Esophagus (tissue), 2 donors: ENCODE measurements around the gene CDCA5. TPM values are rescaled to one million over a fixed set of nuclear protein-coding genes. Genes with fewer than 3 reads are reported as not detected.

Experiments
- H3K27ac ChIP-seq, 2 donors: one replicate each; pipeline ENCODE4 v1.5.1; 2013; ENCODE audit warnings: low read depth in 2 of 2, mild to moderate bottlenecking in 2 of 2, inconsistent platforms in 1 of 2, low read length in 1 of 2, moderate library complexity in 1 of 2
- H3K27me3 ChIP-seq, 2 donors: one replicate each; pipeline ENCODE4 v1.6.1; 2013; ENCODE audit warnings: low read length in 2 of 2, control low read depth in 1 of 2, mild to moderate bottlenecking in 1 of 2; ENCODE audit not compliant: insufficient read depth in 2 of 2, control insufficient read depth in 1 of 2
- H3K36me3 ChIP-seq, 2 donors: one replicate each; pipeline ENCODE4 v1.6.1; 2013; ENCODE audit warnings: low read length in 1 of 2; ENCODE audit not compliant: control insufficient read depth in 2 of 2, insufficient read depth in 2 of 2
- H3K4me1 ChIP-seq, 2 donors: one replicate each; pipeline ENCODE4 v1.6.1; 2013; ENCODE audit warnings: low read length in 1 of 2; ENCODE audit not compliant: control insufficient read depth in 2 of 2, insufficient read depth in 2 of 2
- H3K4me3 ChIP-seq, 2 donors: one replicate each; pipeline ENCODE4 v1.5.1; 2013; ENCODE audit warnings: low read length in 2 of 2, mild to moderate bottlenecking in 2 of 2, low read depth in 1 of 2, moderate library complexity in 1 of 2
- H3K9me3 ChIP-seq, 2 donors: one replicate each; pipeline ENCODE4 v1.6.1; 2013; ENCODE audit warnings: mild to moderate bottlenecking in 2 of 2, low read depth in 1 of 2, low read length in 1 of 2, moderate library complexity in 1 of 2; ENCODE audit not compliant: control insufficient read depth in 2 of 2, insufficient read depth in 1 of 2
- WGBS, 2 donors: extraction: QIAGEN DNeasy Blood & Tissue Kit; methylation state at CpG; one replicate each; pipeline ENCODE4 v1.1.7; 2013; 5-methylcytosine and 5-hydroxymethylcytosine counted together
- polyA plus RNA-seq, 2 donors: library from polyadenylated mRNA; stranded (reverse); fragments of 200-250 nt; gene quantifications; one replicate each; pipeline ENCODE4 v1.2.3, GENCODE V29; 2013
- donor health status: healthy with polysubstance abuse.
- donor health status: Bipolar disorder and iron deficiency.

Gene CDCA5
- polyA plus RNA-seq, 2 donors: 4.3 to 8.8 TPM

DNA sequence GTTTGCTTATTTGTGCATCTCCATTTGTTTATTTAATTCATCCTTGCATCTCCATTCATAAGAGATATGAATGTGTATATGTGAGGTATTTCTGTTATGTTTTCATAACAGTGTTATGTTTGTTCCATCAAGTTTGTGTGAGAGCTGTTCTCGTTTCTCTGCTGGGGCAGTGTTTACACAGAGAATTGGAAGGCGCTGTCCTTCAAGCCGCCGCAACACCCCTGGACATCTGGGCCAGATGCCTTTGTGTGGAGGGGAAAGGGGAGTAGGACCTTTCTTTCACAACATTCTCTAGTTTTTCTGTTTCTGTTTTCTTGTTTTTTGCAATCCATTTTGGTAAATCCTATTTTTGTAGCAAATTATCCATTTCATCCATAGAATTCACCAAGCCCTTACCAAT lies 20.8 kb upstream of the CDCA5 start:
- no peaks in the 10 kb centered on the region for H3K9me3 ChIP-seq
- H3K27ac ChIP-seq: no peak overlapping the region
- H3K4me3 ChIP-seq: no peak overlapping the region
- H3K27me3 ChIP-seq: no peaks in the 10 kb centered on the region
- H3K36me3 ChIP-seq: peaks cover 0 to 26% of the 10 kb centered on the region in 2 donors
- peaks cover 2 to 9% of the 10 kb centered on the region in 2 donors for H3K4me1 ChIP-seq
- WGBS, 2 donors: 72 to 76% methylated on average over 4 of the region's 4 CpGs

DNA sequence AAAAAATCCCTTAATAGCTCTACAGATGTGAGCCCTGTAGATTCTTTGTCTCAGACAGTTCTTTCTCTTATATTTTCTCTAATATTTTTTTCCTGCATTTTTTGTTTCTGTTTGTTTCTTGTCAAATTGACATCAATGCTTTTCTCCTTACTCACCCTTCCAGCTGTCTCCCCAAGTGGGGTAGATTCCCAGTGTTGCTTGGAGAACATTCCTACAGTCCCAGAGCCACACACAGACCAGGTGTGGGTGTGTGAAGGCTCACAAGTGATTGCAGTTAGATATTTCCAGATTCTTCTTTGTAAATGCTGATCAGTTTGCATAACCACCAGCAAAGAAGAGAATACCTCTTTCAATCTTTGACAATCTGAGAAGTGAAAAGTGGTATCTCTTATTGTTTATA lies 19.6 kb upstream of the CDCA5 start:
- Histone ChIP-seq H3K4me1 (no peaks in the 10 kb centered on the region), H3K4me3 (no peak overlapping the region), H3K27me3 (no peaks in the 10 kb centered on the region), H3K36me3 (peaks cover 0 to 16% of the 10 kb centered on the region in 2 donors), H3K9me3 (no peaks in the 10 kb centered on the region), H3K27ac (no peak overlapping the region)

DNA sequence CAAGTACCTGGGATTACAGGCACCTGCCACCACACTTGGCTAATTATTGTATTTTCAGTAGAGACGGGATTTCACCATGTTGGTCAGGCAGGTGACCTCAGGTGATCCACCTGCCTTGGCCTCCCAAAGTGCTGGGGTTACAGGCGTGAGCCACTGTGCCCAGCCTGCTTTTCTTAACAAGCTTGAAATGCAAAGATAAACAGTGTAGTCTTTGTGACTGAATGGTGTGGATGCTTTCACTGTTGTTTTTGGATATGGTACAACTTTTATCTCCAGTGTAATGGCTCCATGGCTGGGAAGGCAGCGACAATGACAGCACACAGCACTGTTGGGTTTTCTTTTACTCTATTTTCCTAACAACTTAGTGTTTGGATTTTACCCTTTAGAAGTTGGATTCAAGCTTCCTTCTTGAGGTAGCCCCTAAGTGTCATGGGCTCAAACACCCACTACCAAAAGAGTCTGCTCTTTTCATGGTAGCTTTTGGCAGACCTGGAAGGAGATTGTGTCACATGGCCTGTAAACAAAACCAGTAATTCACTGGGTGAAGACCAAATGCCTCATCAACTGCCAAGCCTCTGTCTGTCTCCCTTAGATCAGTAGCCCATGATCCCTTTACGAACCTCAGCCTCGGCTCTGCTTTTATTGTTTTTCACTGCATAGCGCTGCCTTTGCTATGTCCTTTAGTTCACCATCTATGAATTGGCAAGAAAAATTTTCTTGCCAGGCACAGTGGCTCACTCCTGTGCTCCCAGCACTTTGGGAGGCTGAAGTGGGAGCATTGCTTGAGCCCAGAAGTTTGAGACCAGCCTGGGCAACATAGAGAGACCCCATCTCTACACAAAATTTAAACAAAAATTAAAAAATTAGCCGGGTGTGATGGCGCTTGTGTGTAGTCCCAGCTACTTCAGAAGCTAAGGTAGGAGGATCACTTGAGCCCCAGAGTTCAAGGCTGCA lies 18.6 kb upstream of the CDCA5 start:
- Histone ChIP-seq H3K4me3 (no peak overlapping the region), H3K27me3 (no peaks in the 10 kb centered on the region), H3K9me3 (no peaks in the 10 kb centered on the region), H3K36me3 (peaks cover 0 to 10% of the 10 kb centered on the region in 2 donors), H3K27ac (peak overlapping the region; percentile 1 to 81), H3K4me1 (no peaks in the 10 kb centered on the region)
- 77 to 82% methylated on average over 8 of the region's 8 CpGs for WGBS, 2 donors

DNA sequence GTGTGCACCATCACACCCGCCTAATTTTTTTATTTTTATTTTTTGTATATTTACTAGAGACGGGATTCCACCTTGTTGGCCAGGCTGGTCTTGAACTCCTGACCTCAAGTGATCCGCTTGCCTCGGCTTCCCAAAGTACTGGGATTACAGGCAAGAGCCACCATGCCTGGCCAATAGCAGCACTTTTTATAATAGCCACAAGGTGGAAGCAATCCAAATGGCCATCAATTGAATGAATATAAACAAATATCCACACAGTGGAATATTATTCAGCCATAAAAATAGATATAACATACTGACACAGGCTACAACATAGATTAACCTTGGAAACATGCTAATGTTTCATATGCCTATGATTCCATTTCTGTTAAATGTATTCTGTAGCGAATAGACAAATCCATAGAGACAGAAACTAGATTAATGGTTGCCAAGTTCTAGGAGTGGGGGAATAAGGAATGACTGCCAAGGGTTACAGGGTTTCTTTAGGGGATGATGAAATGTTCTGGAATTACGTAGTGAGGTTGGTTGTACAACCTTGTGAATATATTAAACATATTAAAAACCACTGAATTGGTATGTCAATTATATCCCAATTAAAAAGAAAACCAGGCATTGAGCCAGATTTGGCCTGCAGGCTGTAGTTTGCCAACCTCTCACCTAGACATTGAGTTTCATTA lies 17.0 kb upstream of the CDCA5 start:
- H3K9me3 ChIP-seq: no peaks in the 10 kb centered on the region
- 81 to 82% methylated on average over 6 of the region's 6 CpGs for WGBS, 2 donors
- no peaks in the 10 kb centered on the region for H3K27me3 ChIP-seq
- H3K4me3 ChIP-seq: no peak overlapping the region
- H3K4me1 ChIP-seq: peaks cover 0 to 7% of the 10 kb centered on the region in 2 donors
- peak overlapping the region in 1 of 2 donors; percentile 49 for H3K27ac ChIP-seq
- H3K36me3 ChIP-seq: peaks cover 0 to 4% of the 10 kb centered on the region in 2 donors

DNA sequence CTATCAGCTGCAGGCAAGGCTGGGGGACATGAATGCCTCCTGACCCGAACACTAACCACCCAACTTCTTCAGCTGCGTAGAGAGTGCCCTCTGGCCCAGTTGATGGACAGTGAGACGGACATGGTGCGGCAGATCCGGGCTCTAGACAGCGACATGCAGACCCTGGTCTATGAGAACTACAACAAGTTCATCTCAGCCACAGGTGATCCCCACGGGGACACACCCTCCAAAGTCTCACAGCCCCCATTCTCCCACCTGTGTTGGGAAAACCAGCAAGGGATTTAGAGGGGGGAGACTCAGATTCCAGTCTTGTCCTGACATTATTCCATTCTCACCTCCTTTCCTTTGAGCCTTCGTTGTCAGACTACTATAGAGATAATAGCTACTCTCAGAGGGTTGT lies 13.1 kb upstream of the CDCA5 start:
- peaks cover 0 to 11% of the 10 kb centered on the region in 2 donors for H3K4me1 ChIP-seq
- no peaks in the 10 kb centered on the region for H3K27me3 ChIP-seq
- 30 to 34% methylated on average over 8 of the region's 8 CpGs for WGBS, 2 donors
- peaks cover 0 to 4% of the 10 kb centered on the region in 2 donors for H3K36me3 ChIP-seq
- peak overlapping the region; percentile 94 to 96 for H3K27ac ChIP-seq
- H3K4me3 ChIP-seq: peak overlapping the region; percentile 70 to 93
- H3K9me3 ChIP-seq: no peaks in the 10 kb centered on the region

DNA sequence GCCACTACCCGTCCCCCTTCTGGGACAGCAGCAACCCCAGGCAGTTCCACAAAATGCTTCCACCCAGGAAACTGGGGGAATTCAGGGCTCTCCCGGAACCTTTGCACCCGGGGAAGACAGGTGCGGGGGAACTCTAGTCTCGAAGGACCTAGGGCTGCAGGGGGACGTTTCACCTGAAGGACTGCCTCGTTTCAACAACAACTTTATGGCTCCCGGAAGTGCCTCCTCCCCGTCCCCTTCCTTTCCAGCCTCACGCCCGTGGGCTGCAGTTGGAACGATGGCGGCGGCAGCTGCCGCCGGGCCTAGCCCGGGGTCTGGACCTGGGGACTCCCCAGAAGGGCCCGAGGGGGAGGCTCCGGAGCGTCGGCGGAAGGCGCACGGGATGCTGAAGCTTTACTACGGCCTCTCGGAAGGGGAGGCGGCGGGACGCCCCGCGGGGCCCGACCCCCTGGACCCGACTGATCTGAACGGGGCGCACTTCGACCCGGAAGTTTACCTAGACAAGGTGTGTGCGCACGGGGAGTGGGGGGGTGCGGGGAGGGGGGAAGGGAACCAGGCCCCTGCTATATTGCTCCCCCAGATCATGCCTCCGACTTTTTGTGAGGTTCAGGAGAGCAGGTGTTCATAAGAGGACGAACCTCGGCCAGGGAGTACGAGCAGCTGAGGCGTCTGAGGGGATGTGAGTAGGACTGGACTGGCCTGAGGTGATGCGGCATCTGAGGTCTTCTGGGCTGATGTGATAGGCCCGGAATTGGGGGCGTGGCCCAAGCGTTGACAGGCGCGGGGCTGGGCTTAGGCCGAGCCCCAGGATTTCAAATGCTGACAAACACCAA lies 12.3 kb upstream of the CDCA5 start, which contains the start of gene VPS51:
TSS of gene VPS51 (plus strand) at position 241 of the 833 bp plus-strand sequence. CDS start at position 278, 37 bp downstream.
- H3K27ac ChIP-seq: peak within 1 kb of the TSS; percentile 94 to 96
- H3K27me3 ChIP-seq: no peaks in the 10 kb centered on the region
- WGBS, 2 donors: 0 to 1% methylated on average over 52 of the region's 52 CpGs
- H3K36me3 ChIP-seq: peaks cover 0 to 4% of the 10 kb centered on the region in 2 donors
- H3K4me1 ChIP-seq: peaks cover 0 to 11% of the 10 kb centered on the region in 2 donors
- H3K4me3 ChIP-seq: peak within 1 kb of the TSS; percentile 70 to 93
- no peaks in the 10 kb centered on the region for H3K9me3 ChIP-seq

DNA sequence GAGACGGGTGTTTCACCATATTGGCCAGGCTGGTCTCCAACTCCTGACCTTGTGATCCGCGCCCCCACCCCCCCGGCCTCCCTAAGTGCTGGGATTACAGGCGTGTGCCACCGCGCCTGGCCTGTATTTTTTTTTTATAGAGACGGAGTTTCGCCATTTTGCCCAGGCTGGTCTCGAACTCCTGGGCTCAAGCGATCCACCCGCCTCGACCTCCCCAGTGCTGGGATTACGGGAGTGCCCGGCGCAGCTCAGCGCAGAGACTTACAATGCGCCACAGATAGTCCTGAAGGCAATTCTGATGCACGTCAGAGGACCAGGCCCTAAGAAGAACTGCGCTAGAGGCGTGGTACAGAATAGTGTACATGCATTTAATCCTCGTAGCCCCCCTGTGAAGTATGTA lies 11.6 kb upstream of the CDCA5 start:
- Histone ChIP-seq H3K27me3 (no peaks in the 10 kb centered on the region), H3K36me3 (peaks cover 0 to 4% of the 10 kb centered on the region in 2 donors), H3K27ac (peak overlapping the region; percentile 94 to 96), H3K9me3 (no peaks in the 10 kb centered on the region), H3K4me3 (no peak overlapping the region), H3K4me1 (peaks cover 0 to 11% of the 10 kb centered on the region in 2 donors)
- WGBS, 2 donors: 69 to 79% methylated on average over 22 of the region's 22 CpGs

DNA sequence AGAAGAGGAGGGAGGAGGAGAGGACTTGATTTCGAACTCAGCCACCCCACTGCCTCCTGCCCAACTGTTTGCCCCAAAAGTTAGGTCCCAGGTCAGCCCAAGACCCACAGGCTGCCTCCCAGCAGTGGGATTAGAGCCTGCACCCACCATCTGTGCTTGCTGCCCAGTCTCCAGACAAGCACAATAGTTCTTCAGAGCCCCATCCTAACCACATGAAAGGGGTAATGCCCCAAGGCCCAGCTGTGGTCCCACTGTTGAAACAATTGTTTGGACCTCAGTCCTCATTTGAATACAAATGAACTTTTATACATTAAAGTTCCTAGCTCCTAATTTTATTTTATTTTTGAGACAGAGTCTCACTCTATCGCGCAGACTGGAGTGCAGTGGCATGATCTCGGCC lies 6.8 kb upstream of the CDCA5 start:
- Histone ChIP-seq H3K36me3 (peaks cover 19 to 29% of the 10 kb centered on the region in 2 donors), H3K9me3 (no peaks in the 10 kb centered on the region), H3K27ac (no peak overlapping the region), H3K27me3 (no peaks in the 10 kb centered on the region), H3K4me3 (no peak overlapping the region), H3K4me1 (peaks cover 0 to 2% of the 10 kb centered on the region in 2 donors)
- WGBS, 2 donors: 97% methylated on average over 4 of the region's 4 CpGs

DNA sequence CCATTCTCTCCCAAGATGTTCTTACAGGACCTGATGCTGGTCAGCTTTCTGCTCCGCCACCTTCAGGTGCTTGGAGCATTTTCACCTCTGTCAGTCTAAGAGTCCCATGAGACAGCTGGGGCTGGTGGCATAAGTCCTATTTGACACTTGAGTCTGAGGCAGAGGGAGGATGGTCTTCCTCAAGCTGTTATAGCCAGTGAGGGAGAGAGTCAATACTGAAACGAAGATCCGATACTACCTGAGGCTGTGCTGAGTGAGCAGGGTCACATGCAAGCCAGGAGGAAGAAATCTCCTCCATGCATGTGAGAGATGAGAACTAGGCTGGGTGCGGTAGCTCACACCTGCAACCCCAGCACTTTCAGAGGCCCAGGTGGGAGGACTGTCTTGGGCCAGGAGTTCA lies 5.8 kb upstream of the CDCA5 start:
- peaks cover 19 to 29% of the 10 kb centered on the region in 2 donors for H3K36me3 ChIP-seq
- H3K4me3 ChIP-seq: no peak overlapping the region
- peaks cover 0 to 3% of the 10 kb centered on the region in 2 donors for H3K4me1 ChIP-seq
- H3K27ac ChIP-seq: no peak overlapping the region
- H3K27me3 ChIP-seq: no peaks in the 10 kb centered on the region
- WGBS, 2 donors: 94% methylated on average over 4 of the region's 4 CpGs
- H3K9me3 ChIP-seq: no peaks in the 10 kb centered on the region
